ENCODE measurements around the gene MON2.

DNA sequence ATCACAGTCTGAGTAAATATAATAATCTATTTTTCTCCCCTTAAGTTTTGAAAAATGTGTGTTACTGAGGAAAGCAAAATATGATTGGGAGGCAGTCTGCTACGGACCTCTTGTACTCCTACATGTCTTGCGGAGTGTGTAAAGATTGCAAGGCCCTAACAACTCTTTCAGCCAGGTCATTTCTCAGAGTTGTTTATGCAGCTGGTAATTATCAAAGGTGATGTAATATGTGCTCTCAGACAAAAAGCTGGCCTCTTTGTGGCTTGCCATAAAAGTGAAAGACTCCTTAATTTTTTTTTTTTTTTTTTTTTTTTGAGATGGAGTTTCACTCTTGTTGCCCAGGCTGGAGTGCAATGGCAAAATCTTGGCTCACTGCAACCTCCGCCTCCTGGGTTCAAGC lies 40.5 kb upstream of the MON2 start:
- no peak for TF ChIP-seq POLR2A (IDR thresholded peaks at IDR 0.05)
- TF ChIP-seq, protein P1, sequence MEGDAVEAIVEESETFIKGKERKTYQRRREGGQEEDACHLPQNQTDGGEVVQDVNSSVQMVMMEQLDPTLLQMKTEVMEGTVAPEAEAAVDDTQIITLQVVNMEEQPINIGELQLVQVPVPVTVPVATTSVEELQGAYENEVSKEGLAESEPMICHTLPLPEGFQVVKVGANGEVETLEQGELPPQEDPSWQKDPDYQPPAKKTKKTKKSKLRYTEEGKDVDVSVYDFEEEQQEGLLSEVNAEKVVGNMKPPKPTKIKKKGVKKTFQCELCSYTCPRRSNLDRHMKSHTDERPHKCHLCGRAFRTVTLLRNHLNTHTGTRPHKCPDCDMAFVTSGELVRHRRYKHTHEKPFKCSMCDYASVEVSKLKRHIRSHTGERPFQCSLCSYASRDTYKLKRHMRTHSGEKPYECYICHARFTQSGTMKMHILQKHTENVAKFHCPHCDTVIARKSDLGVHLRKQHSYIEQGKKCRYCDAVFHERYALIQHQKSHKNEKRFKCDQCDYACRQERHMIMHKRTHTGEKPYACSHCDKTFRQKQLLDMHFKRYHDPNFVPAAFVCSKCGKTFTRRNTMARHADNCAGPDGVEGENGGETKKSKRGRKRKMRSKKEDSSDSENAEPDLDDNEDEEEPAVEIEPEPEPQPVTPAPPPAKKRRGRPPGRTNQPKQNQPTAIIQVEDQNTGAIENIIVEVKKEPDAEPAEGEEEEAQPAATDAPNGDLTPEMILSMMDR (IDR thresholded peaks at IDR 0.05) = no peak

Data from lower leg skin (tissue), 3 donors.